ENCODE results near the gene BBS7.

Gene BBS7

GRCh38 chr4:121829511-121829910 lies 40.8 kb downstream of the BBS7 start:
- no peaks in the 10 kb centered on the region for H3K9me3 ChIP-seq (ENCODE audit: control insufficient read depth, low read length)
- 83 to 87% methylated on average over 5 of the region's 5 CpGs for WGBS, 2 experiments
- H3K27ac ChIP-seq (ENCODE audit: insufficient read depth, low read depth, low read length, poor library complexity, severe bottlenecking), result no peak overlapping the region
- no peaks in the 10 kb centered on the region for H3K27me3 ChIP-seq (ENCODE audit: control insufficient read depth, insufficient read depth, low read length, poor library complexity, severe bottlenecking)
- no peaks in the 10 kb centered on the region for H3K4me1 ChIP-seq (ENCODE audit: control insufficient read depth, insufficient read depth, low read length)
- H3K36me3 ChIP-seq (ENCODE audit: control insufficient read depth, insufficient read depth, low read length), result peaks cover 19% of the 10 kb centered on the region
- H3K4me3 ChIP-seq (ENCODE audit: insufficient read depth, low read depth, low read length), result no peak overlapping the region

- peaks cover 16% of the 10 kb centered on the region for H3K36me3 ChIP-seq (ENCODE audit: control insufficient read depth, insufficient read depth, low read length)
- no peaks in the 10 kb centered on the region for H3K27me3 ChIP-seq (ENCODE audit: control insufficient read depth, insufficient read depth, low read length, poor library complexity, severe bottlenecking)
- H3K4me1 ChIP-seq (ENCODE audit: control insufficient read depth, insufficient read depth, low read length), result no peaks in the 10 kb centered on the region
- no peak overlapping the region for H3K4me3 ChIP-seq (ENCODE audit: insufficient read depth, low read depth, low read length)
- H3K9me3 ChIP-seq (ENCODE audit: control insufficient read depth, low read length), result no peaks in the 10 kb centered on the region
- WGBS, 2 experiments, result 80 to 100% methylated on average over 1 of the region's 1 CpG
- H3K27ac ChIP-seq (ENCODE audit: insufficient read depth, low read depth, low read length, poor library complexity, severe bottlenecking), result no peak overlapping the region
Observed at GRCh38 chr4:121827853-121828252, 42.4 kb downstream of the BBS7 start.

- 86 to 93% methylated on average over 2 of the region's 2 CpGs for WGBS, 2 experiments
Observed at GRCh38 chr4:121824950-121825349, 45.3 kb downstream of the BBS7 start.

GRCh38 chr4:121824171-121824527 lies 46.1 kb downstream of the BBS7 start:
- H3K27ac ChIP-seq (ENCODE audit: insufficient read depth, low read depth, low read length, poor library complexity, severe bottlenecking), result no peak overlapping the region
- peaks cover 19% of the 10 kb centered on the region for H3K36me3 ChIP-seq (ENCODE audit: control insufficient read depth, insufficient read depth, low read length)
- WGBS, 2 experiments, result 22 to 29% methylated on average over 6 to 8 of the region's 8 CpGs
- no peaks in the 10 kb centered on the region for H3K4me1 ChIP-seq (ENCODE audit: control insufficient read depth, insufficient read depth, low read length)
- no peaks in the 10 kb centered on the region for H3K9me3 ChIP-seq (ENCODE audit: control insufficient read depth, low read length)
- peak overlapping the region; percentile 96 for H3K4me3 ChIP-seq (ENCODE audit: insufficient read depth, low read depth, low read length)
- no peaks in the 10 kb centered on the region for H3K27me3 ChIP-seq (ENCODE audit: control insufficient read depth, insufficient read depth, low read length, poor library complexity, severe bottlenecking)

More at GRCh38 chr4:121824950-121825349, 45.3 kb downstream of the BBS7 start:
- Histone ChIP-seq H3K27ac (ENCODE audit: insufficient read depth, low read depth, low read length, poor library complexity, severe bottlenecking) (no peak overlapping the region), H3K27me3 (ENCODE audit: control insufficient read depth, insufficient read depth, low read length, poor library complexity, severe bottlenecking) (no peaks in the 10 kb centered on the region), H3K36me3 (ENCODE audit: control insufficient read depth, insufficient read depth, low read length) (peaks cover 14% of the 10 kb centered on the region), H3K4me1 (ENCODE audit: control insufficient read depth, insufficient read depth, low read length) (no peaks in the 10 kb centered on the region), H3K9me3 (ENCODE audit: control insufficient read depth, low read length) (no peaks in the 10 kb centered on the region), H3K4me3 (ENCODE audit: insufficient read depth, low read depth, low read length) (no peak overlapping the region)

GRCh38 chr4:121823505-121824170 lies 46.6 kb downstream of the BBS7 start, which contains the start of gene CCNA2:
Gene CCNA2 (minus strand): TSS chr4:121823883. CDS start chr4:121823628, 255 bp downstream.
- Histone ChIP-seq H3K9me3 (ENCODE audit: control insufficient read depth, low read length) (no peaks in the 10 kb centered on the region), H3K36me3 (ENCODE audit: control insufficient read depth, insufficient read depth, low read length) (peaks cover 24% of the 10 kb centered on the region), H3K4me1 (ENCODE audit: control insufficient read depth, insufficient read depth, low read length) (no peaks in the 10 kb centered on the region), H3K27ac (ENCODE audit: insufficient read depth, low read depth, low read length, poor library complexity, severe bottlenecking) (peak within 1 kb of the TSS; percentile 68), H3K27me3 (ENCODE audit: control insufficient read depth, insufficient read depth, low read length, poor library complexity, severe bottlenecking) (no peaks in the 10 kb centered on the region), H3K4me3 (ENCODE audit: insufficient read depth, low read depth, low read length) (peak within 1 kb of the TSS; percentile 96)
- WGBS, 2 experiments, result 0% methylated on average over 63 of the region's 63 CpGs

- Histone ChIP-seq H3K27me3 (ENCODE audit: control insufficient read depth, insufficient read depth, low read length, poor library complexity, severe bottlenecking) (no peaks in the 10 kb centered on the region), H3K36me3 (ENCODE audit: control insufficient read depth, insufficient read depth, low read length) (peaks cover 31% of the 10 kb centered on the region), H3K4me3 (ENCODE audit: insufficient read depth, low read depth, low read length) (peak overlapping the region; percentile 96), H3K4me1 (ENCODE audit: control insufficient read depth, insufficient read depth, low read length) (no peaks in the 10 kb centered on the region), H3K9me3 (ENCODE audit: control insufficient read depth, low read length) (no peaks in the 10 kb centered on the region), H3K27ac (ENCODE audit: insufficient read depth, low read depth, low read length, poor library complexity, severe bottlenecking) (peak overlapping the region; percentile 68)
- WGBS, 2 experiments, result 0% methylated on average over 30 of the region's 30 CpGs
Observed at GRCh38 chr4:121822796-121823504, 47.3 kb downstream of the BBS7 start.

- 91% methylated on average over 1 of the region's 1 CpG for whole genome bisulfite sequencing, 2 experiments
- Histone ChIP-seq H3K36me3 (ENCODE audit: control insufficient read depth, insufficient read depth, low read length) (peaks cover 29% of the 10 kb centered on the region), H3K9me3 (ENCODE audit: control insufficient read depth, low read length) (no peaks in the 10 kb centered on the region), H3K4me3 (ENCODE audit: insufficient read depth, low read depth, low read length) (peak overlapping the region; percentile 96), H3K27ac (ENCODE audit: insufficient read depth, low read depth, low read length, poor library complexity, severe bottlenecking) (no peak overlapping the region), H3K4me1 (ENCODE audit: control insufficient read depth, insufficient read depth, low read length) (no peaks in the 10 kb centered on the region), H3K27me3 (ENCODE audit: control insufficient read depth, insufficient read depth, low read length, poor library complexity, severe bottlenecking) (no peaks in the 10 kb centered on the region)
Observed at GRCh38 chr4:121822047-121822446, 48.2 kb downstream of the BBS7 start.

- H3K9me3 ChIP-seq (ENCODE audit: control insufficient read depth, low read length), result no peaks in the 10 kb centered on the region
- H3K36me3 ChIP-seq (ENCODE audit: control insufficient read depth, insufficient read depth, low read length), result peaks cover 45% of the 10 kb centered on the region
- H3K27me3 ChIP-seq (ENCODE audit: control insufficient read depth, insufficient read depth, low read length, poor library complexity, severe bottlenecking), result no peaks in the 10 kb centered on the region
- H3K4me1 ChIP-seq (ENCODE audit: control insufficient read depth, insufficient read depth, low read length), result no peaks in the 10 kb centered on the region
- 96 to 100% methylated on average over 1 of the region's 1 CpG for WGBS, 2 experiments
- H3K4me3 ChIP-seq (ENCODE audit: insufficient read depth, low read depth, low read length), result no peak overlapping the region
- H3K27ac ChIP-seq (ENCODE audit: insufficient read depth, low read depth, low read length, poor library complexity, severe bottlenecking), result no peak overlapping the region
Observed at GRCh38 chr4:121819216-121819965, 50.9 kb downstream of the BBS7 start.

- Histone ChIP-seq H3K36me3 (ENCODE audit: control insufficient read depth, insufficient read depth, low read length) (peaks cover 51% of the 10 kb centered on the region), H3K4me3 (ENCODE audit: insufficient read depth, low read depth, low read length) (no peak overlapping the region), H3K27ac (ENCODE audit: insufficient read depth, low read depth, low read length, poor library complexity, severe bottlenecking) (no peak overlapping the region), H3K4me1 (ENCODE audit: control insufficient read depth, insufficient read depth, low read length) (no peaks in the 10 kb centered on the region), H3K27me3 (ENCODE audit: control insufficient read depth, insufficient read depth, low read length, poor library complexity, severe bottlenecking) (no peaks in the 10 kb centered on the region), H3K9me3 (ENCODE audit: control insufficient read depth, low read length) (no peaks in the 10 kb centered on the region)
- 44 to 54% methylated on average over 1 of the region's 1 CpG for WGBS, 2 experiments
Observed at GRCh38 chr4:121818215-121818614, 52.1 kb downstream of the BBS7 start.

- Histone ChIP-seq H3K27me3 (ENCODE audit: control insufficient read depth, insufficient read depth, low read length, poor library complexity, severe bottlenecking) (no peaks in the 10 kb centered on the region), H3K27ac (ENCODE audit: insufficient read depth, low read depth, low read length, poor library complexity, severe bottlenecking) (no peak overlapping the region), H3K4me1 (ENCODE audit: control insufficient read depth, insufficient read depth, low read length) (no peaks in the 10 kb centered on the region), H3K4me3 (ENCODE audit: insufficient read depth, low read depth, low read length) (no peak overlapping the region), H3K9me3 (ENCODE audit: control insufficient read depth, low read length) (no peaks in the 10 kb centered on the region), H3K36me3 (ENCODE audit: control insufficient read depth, insufficient read depth, low read length) (peaks cover 51% of the 10 kb centered on the region)
- WGBS, 2 experiments, result 87 to 100% methylated on average over 1 of the region's 1 CpG
Observed at GRCh38 chr4:121817701-121818100, 52.6 kb downstream of the BBS7 start.
